Psoas muscle (tissue), 8 donors: ENCODE measurements around the gene TMTC2. TPM values are rescaled to one million over a fixed set of nuclear protein-coding genes. Genes with fewer than 3 reads are reported as not detected.

Source experiments
- ATAC-seq, 4 donors: fragments of 200-7000 bp; cut with Tn5 transposase; one replicate each; pipeline ENCODE4 v1.9.1; 2020; ENCODE audit warnings: moderate library complexity in 3 of 4, mild to moderate bottlenecking in 2 of 4
- DNase-seq, 2 donors: peaks; one replicate each; pipeline ENCODE4 v3.0.0-alpha.2; 2020
- H3K27ac ChIP-seq: fragments of 200-600 bp; one replicate; pipeline ENCODE4 v1.8.0; 2022
- H3K27me3 ChIP-seq, 3 donors: fragments of 200-600 bp in 1 of 3; one replicate each; pipeline versions ENCODE4 v1.6.1 to v1.8.0; 2013 to 2022; ENCODE audit warnings: low read length in 2 of 3, mild to moderate bottlenecking in 2 of 3, moderate library complexity in 1 of 3; ENCODE audit not compliant: insufficient read depth in 3 of 3
- H3K36me3 ChIP-seq, 2 donors: fragments of 200-600 bp in 1 of 2; one replicate each; pipeline versions ENCODE4 v1.6.1 to v1.8.0; 2013 to 2022; ENCODE audit warnings: low read depth in 1 of 2, mild to moderate bottlenecking in 1 of 2, moderate library complexity in 1 of 2; ENCODE audit not compliant: insufficient read depth in 1 of 2
- H3K4me1 ChIP-seq: fragments of 200-600 bp; one replicate; pipeline ENCODE4 v1.8.0; 2022
- H3K4me3 ChIP-seq: fragments of 200-600 bp; one replicate; pipeline ENCODE4 v1.8.0; 2022; ENCODE audit warnings: mild to moderate bottlenecking
- H3K9me3 ChIP-seq: fragments of 200-600 bp; one replicate; pipeline ENCODE4 v1.8.0; 2022
- WGBS, 3 donors: extraction: QIAGEN DNeasy Blood & Tissue Kit; methylation state at CpG; one replicate each; pipeline versions ENCODE4 v1.1.6 to v1.1.7; 2013; 5-methylcytosine and 5-hydroxymethylcytosine counted together
- intact Hi-C, 2 donors: fragments of 100-400 bp; cut with DNase I; formaldehyde crosslinking; loops; one replicate each; pipeline versions ENCODE4 v1.11.0 to v1.14.2; 2022
- polyA plus RNA-seq, 3 donors: library from polyadenylated mRNA; stranded (reverse); fragments of 200-250 nt; gene quantifications; one replicate each; pipeline ENCODE4 v1.2.3, GENCODE V29; 2013
- total RNA-seq, 4 donors: library from RNA; stranded (reverse); fragmentation: NEBNext Ultra II Directional in 2 of 4; extraction: Animal tissue kit (Norgen Biotek cat#: 25700) in 2 of 4; gene quantifications; one replicate each; pipeline versions ENCODE4 v1.2.1 to v1.2.4, GENCODE V29; 2021 to 2023
- TF ChIP-seq, protein P1 (sequence below): fragments of 200-600 bp; IDR thresholded peaks from one replicate; pipeline ENCODE4 v1.8.0; 2022; ENCODE audit warnings: antibody characterized with exemption
- donor health status: healthy with polysubstance abuse.
- donor health status: DM: no; HTN: no; CAD: no; lungs with moderate emphysema.
- donor health status: Bipolar disorder and iron deficiency.
- donor health status: healthy.
- donor health status: DM: yes; HTN: yes; CAD: no.
- donor health status: DM: no; HTN: no; CAD: no.
- donor health status: DM: no; HTN: no; CAD: no.
- donor health status: DM: yes; HTN: yes; CAD: no.

Gene TMTC2
- total and polyA plus RNA-seq, 7 donors, result 0.85 to 2.7 (median 1.8) TPM

DNA sequence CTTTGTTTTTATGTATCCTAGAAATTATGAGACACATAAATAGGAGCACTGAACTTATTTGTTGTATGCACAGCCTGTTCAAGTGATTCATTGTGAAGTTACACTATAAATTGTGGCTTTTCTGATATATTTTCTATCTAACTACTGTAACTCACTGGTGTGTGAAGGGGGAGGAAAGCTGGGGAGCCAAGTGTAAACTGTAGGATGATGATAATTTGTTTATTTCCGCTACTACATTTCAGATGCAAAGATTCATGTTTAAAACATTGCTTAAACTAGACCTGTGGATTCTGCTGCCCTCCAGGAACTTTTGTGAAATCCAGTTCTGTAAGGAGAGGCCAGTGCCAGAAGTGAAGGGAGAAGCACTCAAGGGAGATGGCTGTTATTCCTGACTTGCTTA lies 3.3 kb downstream of the TMTC2 start:
- Histone ChIP-seq H3K27ac (no peak overlapping the region), H3K4me1 (peaks cover 4% of the 10 kb centered on the region), H3K36me3 (no peaks in the 10 kb centered on the region), H3K9me3 (no peaks in the 10 kb centered on the region), H3K4me3 (no peak overlapping the region), H3K27me3 (peaks cover 0 to 8% (median 0%) of the 10 kb centered on the region in 3 donors)
- 95 to 100% (median 96%) methylated on average over 1 of the region's 1 CpG for WGBS, 3 donors
- intact Hi-C loops, result no loop called here
- no peak for DNase-seq
- TF ChIP-seq, protein P1, sequence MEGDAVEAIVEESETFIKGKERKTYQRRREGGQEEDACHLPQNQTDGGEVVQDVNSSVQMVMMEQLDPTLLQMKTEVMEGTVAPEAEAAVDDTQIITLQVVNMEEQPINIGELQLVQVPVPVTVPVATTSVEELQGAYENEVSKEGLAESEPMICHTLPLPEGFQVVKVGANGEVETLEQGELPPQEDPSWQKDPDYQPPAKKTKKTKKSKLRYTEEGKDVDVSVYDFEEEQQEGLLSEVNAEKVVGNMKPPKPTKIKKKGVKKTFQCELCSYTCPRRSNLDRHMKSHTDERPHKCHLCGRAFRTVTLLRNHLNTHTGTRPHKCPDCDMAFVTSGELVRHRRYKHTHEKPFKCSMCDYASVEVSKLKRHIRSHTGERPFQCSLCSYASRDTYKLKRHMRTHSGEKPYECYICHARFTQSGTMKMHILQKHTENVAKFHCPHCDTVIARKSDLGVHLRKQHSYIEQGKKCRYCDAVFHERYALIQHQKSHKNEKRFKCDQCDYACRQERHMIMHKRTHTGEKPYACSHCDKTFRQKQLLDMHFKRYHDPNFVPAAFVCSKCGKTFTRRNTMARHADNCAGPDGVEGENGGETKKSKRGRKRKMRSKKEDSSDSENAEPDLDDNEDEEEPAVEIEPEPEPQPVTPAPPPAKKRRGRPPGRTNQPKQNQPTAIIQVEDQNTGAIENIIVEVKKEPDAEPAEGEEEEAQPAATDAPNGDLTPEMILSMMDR, result no peak
- ATAC-seq, result no peak

DNA sequence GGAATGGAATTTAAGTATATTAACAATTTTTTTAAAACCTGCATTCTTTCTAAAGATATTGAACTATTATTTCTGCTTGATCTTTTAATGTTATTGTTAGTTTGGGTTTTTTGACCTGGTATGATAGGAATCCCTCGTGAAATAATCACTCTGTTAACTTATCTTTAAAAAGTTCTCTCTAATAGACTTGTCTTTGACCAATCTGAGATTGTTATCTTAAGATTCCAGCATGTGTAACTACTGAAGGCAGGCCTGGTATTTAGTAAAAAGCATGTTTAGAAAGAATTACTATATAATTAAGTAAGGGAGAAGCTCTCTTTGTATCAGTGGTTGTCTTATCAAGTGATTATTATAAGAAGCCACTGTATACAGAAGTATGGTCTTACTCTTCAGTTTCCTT lies 4.8 kb downstream of the TMTC2 start:
- peaks cover 4% of the 10 kb centered on the region for H3K4me1 ChIP-seq
- ATAC-seq, result no peak
- TF ChIP-seq, protein P1, result no peak
- H3K27ac ChIP-seq, result no peak overlapping the region
- H3K9me3 ChIP-seq, result no peaks in the 10 kb centered on the region
- H3K36me3 ChIP-seq, result no peaks in the 10 kb centered on the region
- H3K4me3 ChIP-seq, result no peak overlapping the region
- WGBS, 3 donors, result 85 to 88% (median 87%) methylated on average over 1 of the region's 1 CpG
- no peak for DNase-seq
- peaks cover 0 to 8% (median 0%) of the 10 kb centered on the region in 3 donors for H3K27me3 ChIP-seq
- intact Hi-C loops, result no loop called here

DNA sequence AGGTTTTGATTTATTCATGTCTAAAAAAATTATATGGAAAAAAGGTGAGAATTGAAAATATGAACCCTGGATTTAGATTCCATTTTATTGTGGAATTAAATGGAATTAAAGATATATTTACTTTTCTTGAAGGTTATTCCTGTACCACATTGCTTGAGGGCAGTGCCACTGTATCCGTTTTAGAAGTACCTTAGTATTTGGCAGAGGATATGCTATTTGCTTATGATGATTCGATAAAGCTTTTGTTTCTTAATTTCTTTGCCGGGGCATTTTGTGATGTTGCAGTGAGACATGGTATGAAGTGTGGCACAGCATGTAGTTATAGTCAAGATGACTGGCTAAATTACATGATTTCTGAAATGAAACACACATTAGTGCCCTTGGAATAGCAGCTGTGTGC lies 7.6 kb downstream of the TMTC2 start:
- TF ChIP-seq, protein P1, result no peak
- Histone ChIP-seq H3K9me3 (no peaks in the 10 kb centered on the region), H3K27ac (no peak overlapping the region), H3K36me3 (no peaks in the 10 kb centered on the region), H3K4me1 (no peaks in the 10 kb centered on the region), H3K27me3 (no peaks in the 10 kb centered on the region), H3K4me3 (no peak overlapping the region)
- no peak for ATAC-seq
- DNase-seq, result no peak
- intact Hi-C loops, result no loop called here
- WGBS, 3 donors, result 91 to 95% (median 94%) methylated on average over 3 of the region's 3 CpGs

DNA sequence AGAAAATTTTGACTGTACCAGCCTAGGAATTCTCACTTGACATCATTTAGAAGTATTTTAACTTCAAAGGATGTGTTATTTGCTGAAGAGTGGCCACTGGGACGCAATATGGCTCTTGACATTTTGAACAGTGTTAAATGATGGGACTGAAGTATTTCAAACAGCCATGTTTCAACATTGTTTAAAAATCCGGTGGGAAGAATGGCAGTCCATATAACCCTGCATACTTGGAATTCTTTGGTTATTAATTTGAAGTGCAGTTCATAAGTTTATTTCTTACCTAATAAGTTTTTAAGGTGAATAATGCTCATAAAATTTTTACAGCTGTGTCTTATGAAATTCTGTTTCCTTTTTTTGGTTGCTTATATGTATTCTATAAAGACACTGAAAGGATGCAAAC lies 8.3 kb downstream of the TMTC2 start:
- TF ChIP-seq, protein P1, result no peak
- Histone ChIP-seq H3K27me3 (no peaks in the 10 kb centered on the region), H3K4me1 (no peaks in the 10 kb centered on the region), H3K27ac (no peak overlapping the region), H3K36me3 (no peaks in the 10 kb centered on the region), H3K4me3 (no peak overlapping the region), H3K9me3 (no peaks in the 10 kb centered on the region)
- no peak for DNase-seq
- 68 to 83% (median 71%) methylated on average over 2 of the region's 2 CpGs for WGBS, 3 donors
- no peak for ATAC-seq
- intact Hi-C loops, result no loop called here

DNA sequence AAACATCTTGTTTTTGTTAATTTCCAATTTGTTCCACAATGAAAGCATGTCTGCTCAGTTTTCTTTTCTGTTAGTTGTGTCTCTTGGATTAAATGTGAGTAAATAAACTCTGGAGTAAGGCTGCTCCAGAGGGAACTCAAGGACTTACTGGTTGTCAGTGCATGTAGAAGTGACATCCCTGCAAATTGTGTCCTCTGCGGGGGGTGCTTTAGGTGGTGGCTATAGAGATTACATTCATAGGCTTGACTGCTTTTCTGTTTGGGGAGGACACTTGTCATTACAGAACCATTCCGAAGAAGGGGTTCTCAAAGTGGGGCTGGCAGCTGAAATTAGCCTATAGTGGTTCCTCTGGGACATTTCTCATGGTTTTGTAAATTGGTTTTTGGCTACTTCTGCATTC lies 8.8 kb downstream of the TMTC2 start:
- no peaks in the 10 kb centered on the region for H3K27me3 ChIP-seq
- DNase-seq (no peak), ATAC-seq (no peak)
- H3K9me3 ChIP-seq, result no peaks in the 10 kb centered on the region
- no peaks in the 10 kb centered on the region for H3K4me1 ChIP-seq
- no peaks in the 10 kb centered on the region for H3K36me3 ChIP-seq
- no peak overlapping the region for H3K27ac ChIP-seq
- H3K4me3 ChIP-seq, result no peak overlapping the region
- TF ChIP-seq, protein P1, result no peak
- 87 to 91% (median 89%) methylated on average over 2 of the region's 2 CpGs for WGBS, 3 donors
- intact Hi-C loops, result no loop called here
